Mesothelial cell of epicardium (in vitro differentiated cells): ENCODE results near the gene GMPR2. TPM values are rescaled to one million over a fixed set of nuclear protein-coding genes. Genes with fewer than 3 reads are reported as not detected.

Experiments
- DNase-seq, 2 experiments: peaks; one replicate each; pipeline ENCODE4 v3.0.0; 2021; ENCODE audit warnings: low spot score in 2 of 2; ENCODE audit not compliant: unreplicated experiment in 2 of 2
- H3K27ac Mint-ChIP-seq: 2 replicates; pipeline ENCODE4 v1.8.0; 2021; ENCODE audit warnings: mixed read lengths
- H3K27me3 Mint-ChIP-seq: 2 replicates; pipeline ENCODE4 v1.8.0; 2021; ENCODE audit warnings: low read depth, mixed read lengths
- H3K36me3 Mint-ChIP-seq: 2 replicates; pipeline ENCODE4 v1.8.0; 2021; ENCODE audit warnings: mixed read lengths
- H3K4me1 Mint-ChIP-seq: 2 replicates; pipeline ENCODE4 v1.8.0; 2021; ENCODE audit warnings: mixed read lengths
- H3K4me3 Mint-ChIP-seq: 2 replicates; pipeline ENCODE4 v1.8.0; 2021; ENCODE audit warnings: mild to moderate bottlenecking, moderate library complexity, mixed read lengths
- H3K9me3 Mint-ChIP-seq: 2 replicates; pipeline ENCODE4 v1.8.0; 2021; ENCODE audit warnings: mixed read lengths
- total RNA-seq: library from RNA; stranded (reverse); gene quantifications from 3 replicates; pipeline ENCODE4 v1.2.1, GENCODE V29; 2021
- TF ChIP-seq, protein P1 (sequence below): fragments of 200-600 bp; sonication (generic); IDR thresholded peaks from one replicate; pipeline ENCODE4 v1.5.0; 2021; ENCODE audit warnings: antibody characterized with exemption; ENCODE audit not compliant: unreplicated experiment

Gene GMPR2
- total RNA-seq, 1 donor from 2014 or later = 72.5 TPM

DNA sequence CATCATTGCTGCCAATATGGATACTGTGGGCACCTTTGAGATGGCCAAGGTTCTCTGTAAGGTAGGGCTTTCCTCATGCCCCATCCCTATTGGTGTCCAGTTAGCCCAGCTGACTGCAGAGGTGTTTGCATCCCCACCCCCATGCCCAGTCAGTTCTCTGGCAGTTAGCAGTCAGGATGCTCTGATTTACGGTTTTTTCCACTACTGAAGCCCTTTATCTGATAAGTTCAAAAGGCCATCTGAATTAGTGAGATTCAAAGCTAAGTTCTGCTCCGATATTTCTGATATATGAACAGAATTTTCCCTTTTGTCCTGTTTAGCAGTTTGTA is 773 bp downstream of the GMPR2 start:
- H3K4me1 Mint-ChIP-seq = peaks cover 36% of the 10 kb centered on the region
- peaks cover 22% of the 10 kb centered on the region for H3K36me3 Mint-ChIP-seq
- peak overlapping the region; percentile 98 for H3K27ac Mint-ChIP-seq
- H3K9me3 Mint-ChIP-seq = no peaks in the 10 kb centered on the region
- H3K4me3 Mint-ChIP-seq = peak overlapping the region; percentile 95
- no peaks in the 10 kb centered on the region for H3K27me3 Mint-ChIP-seq
- TF ChIP-seq, protein P1, sequence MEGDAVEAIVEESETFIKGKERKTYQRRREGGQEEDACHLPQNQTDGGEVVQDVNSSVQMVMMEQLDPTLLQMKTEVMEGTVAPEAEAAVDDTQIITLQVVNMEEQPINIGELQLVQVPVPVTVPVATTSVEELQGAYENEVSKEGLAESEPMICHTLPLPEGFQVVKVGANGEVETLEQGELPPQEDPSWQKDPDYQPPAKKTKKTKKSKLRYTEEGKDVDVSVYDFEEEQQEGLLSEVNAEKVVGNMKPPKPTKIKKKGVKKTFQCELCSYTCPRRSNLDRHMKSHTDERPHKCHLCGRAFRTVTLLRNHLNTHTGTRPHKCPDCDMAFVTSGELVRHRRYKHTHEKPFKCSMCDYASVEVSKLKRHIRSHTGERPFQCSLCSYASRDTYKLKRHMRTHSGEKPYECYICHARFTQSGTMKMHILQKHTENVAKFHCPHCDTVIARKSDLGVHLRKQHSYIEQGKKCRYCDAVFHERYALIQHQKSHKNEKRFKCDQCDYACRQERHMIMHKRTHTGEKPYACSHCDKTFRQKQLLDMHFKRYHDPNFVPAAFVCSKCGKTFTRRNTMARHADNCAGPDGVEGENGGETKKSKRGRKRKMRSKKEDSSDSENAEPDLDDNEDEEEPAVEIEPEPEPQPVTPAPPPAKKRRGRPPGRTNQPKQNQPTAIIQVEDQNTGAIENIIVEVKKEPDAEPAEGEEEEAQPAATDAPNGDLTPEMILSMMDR = no peak
- DNase-seq = no peak

DNA sequence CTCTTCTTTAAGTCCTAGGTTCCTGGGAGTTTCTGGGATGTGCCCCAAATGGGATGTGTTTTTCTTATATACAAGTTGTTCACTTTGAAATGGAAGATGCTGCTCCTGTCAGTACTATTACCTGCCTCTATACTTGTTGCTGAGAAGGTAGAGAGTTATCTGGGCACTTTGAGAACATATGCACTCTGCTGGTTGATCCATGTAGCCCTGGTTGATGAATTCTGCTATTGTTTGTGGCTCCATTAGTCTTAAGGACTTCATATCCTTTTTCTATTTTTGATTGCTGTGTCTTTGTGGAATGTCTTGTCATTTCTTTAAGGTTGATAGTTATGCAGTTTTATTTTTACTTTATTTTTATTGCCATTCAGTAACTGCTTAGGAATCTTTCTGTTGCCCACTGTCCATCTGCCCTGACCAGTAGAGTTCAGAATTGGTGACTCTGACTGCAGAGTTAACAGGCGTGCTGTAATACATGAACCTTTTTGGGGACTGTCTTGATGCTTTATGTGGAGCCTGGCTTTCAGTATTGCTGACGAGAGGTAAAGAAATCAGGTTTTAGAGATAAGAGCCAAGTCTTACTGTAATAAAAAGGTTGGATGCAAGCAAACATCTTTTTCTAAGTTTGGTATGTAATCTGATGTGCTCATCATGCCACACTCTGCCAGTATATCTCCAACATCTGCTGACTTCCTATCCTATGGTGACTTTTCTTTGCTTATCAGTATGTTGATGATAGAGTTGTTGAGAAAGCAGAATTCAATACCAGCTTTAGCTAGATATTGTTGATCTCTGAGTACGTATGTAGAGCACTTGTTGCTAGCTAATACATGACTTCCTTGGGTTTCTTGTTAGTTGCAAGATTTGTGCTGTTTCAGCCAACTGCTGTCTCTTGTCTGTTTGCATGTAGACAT is 1.6 kb downstream of the GMPR2 start:
- H3K27ac Mint-ChIP-seq = peak overlapping the region; percentile 10
- DNase-seq = no peak
- TF ChIP-seq, protein P1 = no peak
- no peaks in the 10 kb centered on the region for H3K27me3 Mint-ChIP-seq
- H3K4me1 Mint-ChIP-seq = peaks cover 36% of the 10 kb centered on the region
- H3K4me3 Mint-ChIP-seq = peak overlapping the region; percentile 95
- H3K36me3 Mint-ChIP-seq = peaks cover 22% of the 10 kb centered on the region
- no peaks in the 10 kb centered on the region for H3K9me3 Mint-ChIP-seq

DNA sequence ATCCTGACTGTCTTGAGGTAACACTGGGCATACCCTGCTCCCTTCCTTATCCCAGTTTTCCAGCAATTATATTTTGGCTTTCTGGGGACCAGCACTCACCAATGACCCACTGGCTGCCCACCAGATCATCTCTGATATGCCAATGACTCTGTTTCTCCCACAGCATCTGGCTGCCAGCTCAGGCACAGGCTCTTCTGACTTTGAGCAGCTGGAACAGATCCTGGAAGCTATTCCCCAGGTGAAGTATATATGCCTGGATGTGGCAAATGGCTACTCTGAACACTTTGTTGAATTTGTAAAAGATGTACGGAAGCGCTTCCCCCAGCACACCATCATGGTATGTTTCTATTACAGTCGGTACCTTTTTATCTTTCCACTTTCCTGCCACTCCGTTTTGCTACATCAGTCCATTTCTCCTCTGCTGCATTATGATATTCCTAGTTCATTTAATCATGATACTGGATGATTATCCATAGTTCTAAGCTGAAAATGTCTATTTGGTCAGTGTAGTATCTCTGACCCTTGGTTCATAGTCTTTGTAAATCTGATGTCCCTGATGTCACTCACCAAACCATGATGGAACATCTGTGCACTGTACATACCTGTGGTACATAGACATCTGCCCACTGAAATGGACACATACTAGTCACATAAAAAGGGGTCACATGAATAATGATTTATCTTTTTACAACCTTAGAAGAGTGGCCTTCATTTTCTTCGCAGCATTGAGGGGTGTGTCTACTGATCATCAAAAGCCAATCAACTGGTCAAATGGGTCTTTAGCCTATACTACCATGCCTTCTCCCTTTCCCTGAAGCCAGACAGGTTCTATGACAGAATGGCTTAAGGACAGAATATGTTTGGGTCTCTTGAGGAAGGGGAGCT is 3.3 kb downstream of the GMPR2 start:
- Mint-ChIP-seq H3K27ac (no peak overlapping the region), H3K4me1 (peaks cover 46% of the 10 kb centered on the region), H3K36me3 (peaks cover 29% of the 10 kb centered on the region), H3K9me3 (no peaks in the 10 kb centered on the region), H3K4me3 (no peak overlapping the region), H3K27me3 (no peaks in the 10 kb centered on the region)
- no peak for DNase-seq
- TF ChIP-seq, protein P1 = no peak

DNA sequence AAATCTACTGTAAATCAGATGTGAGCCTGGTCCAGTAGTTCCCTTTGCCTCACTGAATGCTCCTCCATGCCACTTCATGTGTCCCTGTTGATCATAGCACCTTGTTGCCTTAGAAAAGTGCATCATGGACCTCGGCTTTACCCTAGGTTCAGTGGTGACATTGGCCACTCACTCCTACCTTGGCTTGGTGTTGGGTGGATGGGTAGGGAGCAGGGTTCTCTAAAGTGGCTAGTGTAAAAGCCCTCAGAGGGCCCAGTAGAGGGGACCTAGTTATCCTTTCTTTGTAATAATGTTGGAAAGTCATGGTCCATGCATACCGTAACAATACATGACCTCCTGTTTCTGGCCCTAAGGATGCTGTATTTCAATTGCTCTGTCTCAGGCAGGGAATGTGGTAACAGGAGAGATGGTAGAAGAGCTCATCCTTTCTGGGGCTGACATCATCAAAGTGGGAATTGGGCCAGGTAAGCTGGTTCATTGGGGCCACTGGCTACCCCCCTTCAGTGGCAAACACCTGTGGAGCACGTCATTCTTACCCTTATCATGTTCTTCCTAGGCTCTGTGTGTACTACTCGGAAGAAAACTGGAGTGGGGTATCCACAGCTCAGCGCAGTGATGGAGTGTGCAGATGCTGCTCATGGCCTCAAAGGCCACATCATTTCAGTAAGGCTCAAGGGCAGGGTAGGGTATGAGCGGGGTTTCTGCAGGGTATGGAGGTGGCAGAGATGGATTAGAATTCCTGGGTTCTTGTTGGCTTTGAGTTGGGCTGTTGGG is 4.1 kb downstream of the GMPR2 start:
- DNase-seq = no peak
- peaks cover 29% of the 10 kb centered on the region for H3K36me3 Mint-ChIP-seq
- TF ChIP-seq, protein P1 = no peak
- H3K4me3 Mint-ChIP-seq = no peak overlapping the region
- H3K4me1 Mint-ChIP-seq = peaks cover 42% of the 10 kb centered on the region
- H3K27me3 Mint-ChIP-seq = no peaks in the 10 kb centered on the region
- no peaks in the 10 kb centered on the region for H3K9me3 Mint-ChIP-seq
- no peak overlapping the region for H3K27ac Mint-ChIP-seq

DNA sequence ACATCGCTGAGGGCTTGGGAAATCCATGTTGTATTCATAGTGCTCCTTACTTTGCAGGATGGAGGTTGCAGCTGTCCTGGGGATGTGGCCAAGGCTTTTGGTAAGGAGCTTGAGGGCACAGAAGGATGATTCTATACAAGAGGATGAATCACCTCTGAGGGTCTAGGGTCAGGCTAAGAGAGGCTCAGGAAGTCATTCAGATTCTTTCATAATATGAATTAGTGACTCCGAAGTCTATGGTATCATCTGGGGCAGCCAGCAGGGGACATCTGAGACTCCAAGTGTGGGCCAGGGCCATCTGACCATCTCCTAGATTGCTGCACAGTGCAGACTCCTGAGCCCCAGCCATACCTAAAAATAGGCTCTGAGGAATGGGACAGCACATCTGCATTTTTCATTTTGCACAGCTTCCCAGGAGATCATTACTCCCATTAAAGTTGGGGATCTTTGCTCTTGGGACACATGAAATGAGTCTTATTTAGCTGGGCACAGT is 4.8 kb downstream of the GMPR2 start:
- H3K27ac Mint-ChIP-seq = no peak overlapping the region
- H3K36me3 Mint-ChIP-seq = peaks cover 29% of the 10 kb centered on the region
- no peaks in the 10 kb centered on the region for H3K27me3 Mint-ChIP-seq
- no peaks in the 10 kb centered on the region for H3K9me3 Mint-ChIP-seq
- TF ChIP-seq, protein P1 = no peak
- DNase-seq = no peak
- H3K4me1 Mint-ChIP-seq = peaks cover 45% of the 10 kb centered on the region
- no peak overlapping the region for H3K4me3 Mint-ChIP-seq
